Stimulated activated CD4-positive, alpha-beta T cell treated with anti-CD3 and anti-CD28 coated beads, Interleukin-4, amount 100 ng/mL, for 1 hour (primary cell): ENCODE measurements around the gene SHISA6.

Experiments
- DNase-seq: peaks from one replicate; pipeline ENCODE4 v3.0.0-alpha.2; 2020

SHISA6 gene

GRCh38 chr17:11461993-11462548 lies 221.1 kb downstream of the SHISA6 start:
- DNase-seq, result no peak

- no peak for DNase-seq
Measured at GRCh38 chr17:11467639-11468038, 226.6 kb downstream of the SHISA6 start.

GRCh38 chr17:11485336-11486100 lies 244.5 kb downstream of the SHISA6 start:
- no peak for DNase-seq

GRCh38 chr17:11486101-11486867 lies 245.3 kb downstream of the SHISA6 start:
- DNase-seq, result no peak

GRCh38 chr17:11486868-11487310 lies 245.9 kb downstream of the SHISA6 start:
- no peak for DNase-seq

GRCh38 chr17:11487469-11487868 lies 246.5 kb downstream of the SHISA6 start:
- no peak for DNase-seq

- DNase-seq, result no peak
Measured at GRCh38 chr17:11488407-11488806, 247.4 kb downstream of the SHISA6 start.

GRCh38 chr17:11490171-11490755 lies 249.2 kb downstream of the SHISA6 start:
- no peak for DNase-seq

GRCh38 chr17:11492511-11492910 lies 251.5 kb downstream of the SHISA6 start:
- no peak for DNase-seq

GRCh38 chr17:11493936-11494335 lies 252.9 kb downstream of the SHISA6 start:
- no peak for DNase-seq

- no peak for DNase-seq
Measured at GRCh38 chr17:11495613-11496012, 254.6 kb downstream of the SHISA6 start.

- DNase-seq, result no peak
Measured at GRCh38 chr17:11499881-11500280, 258.9 kb downstream of the SHISA6 start.

- DNase-seq, result no peak
Measured at GRCh38 chr17:11503308-11504035, 262.5 kb downstream of the SHISA6 start.

GRCh38 chr17:11506635-11507034 lies 265.6 kb downstream of the SHISA6 start:
- no peak for DNase-seq

GRCh38 chr17:11511696-11512095 lies 270.7 kb downstream of the SHISA6 start:
- no peak for DNase-seq

- no peak for DNase-seq
Measured at GRCh38 chr17:11514565-11514964, 273.6 kb downstream of the SHISA6 start.

- no peak for DNase-seq
Measured at GRCh38 chr17:11514981-11515680, 274.1 kb downstream of the SHISA6 start.

GRCh38 chr17:11515901-11516300 lies 274.9 kb downstream of the SHISA6 start:
- no peak for DNase-seq

- no peak for DNase-seq
Measured at GRCh38 chr17:11535231-11535630, 294.2 kb downstream of the SHISA6 start.

- no peak for DNase-seq
Measured at GRCh38 chr17:11538366-11538765, 297.4 kb downstream of the SHISA6 start.

GRCh38 chr17:11539637-11540036 lies 298.6 kb downstream of the SHISA6 start:
- DNase-seq, result no peak

GRCh38 chr17:11545002-11545401 lies 304.0 kb downstream of the SHISA6 start:
- DNase-seq, result no peak
